Measurements from ENCODE around the gene MKKS. TPM values are rescaled to one million over a fixed set of nuclear protein-coding genes. Genes with fewer than 3 reads are reported as not detected.

Gene MKKS
- total RNA-seq, 1 experiment from 2014 or later = 10.6 TPM

- DNase-seq = no peak
- peaks cover 4% of the 10 kb centered on the region; the same call in 1 of the 2 replicates for H3K4me1 ChIP-seq (ENCODE audit: insufficient read depth, low read length)
- H3K27me3 Mint-ChIP-seq (ENCODE audit: low read depth) = no peaks in the 10 kb centered on the region
Measured at GRCh38 chr20:10467681-10468339, 33.8 kb upstream of the MKKS start.

More at GRCh38 chr20:10467681-10468339, 33.8 kb upstream of the MKKS start:
- no CpG with 5 or more reads among the region's 3 CpGs for WGBS (ENCODE audit: extremely low coverage, insufficient read length, low lambda C conversion rate)
- Histone ChIP-seq H3K79me1 (ENCODE audit: insufficient read depth, low read depth, low read length, poor library complexity, severe bottlenecking) (no peaks in the 10 kb centered on the region), H3K9me3 (ENCODE audit: control insufficient read depth, low read depth, low read length) (no peaks in the 10 kb centered on the region), H3T11ph (ENCODE audit: low read length) (no peak overlapping the region), H2BK12ac (ENCODE audit: insufficient read length, low read depth, low read length) (peak overlapping the region; percentile 47), H4K5ac (ENCODE audit: insufficient read length, low read depth, low read length) (no peak overlapping the region), H4K8ac (replicated peaks; ENCODE audit: insufficient read length, low read depth, low read length) (no peak overlapping the region), H2BK5ac (ENCODE audit: insufficient read length, low read length) (no peak overlapping the region), H3K23ac (ENCODE audit: insufficient read length, low read depth, low read length) (no peak overlapping the region), H3K4ac (ENCODE audit: low read depth, low read length) (no peak overlapping the region), H3K14ac (ENCODE audit: insufficient read depth, low read length) (no peak overlapping the region), H3K23me2 (ENCODE audit: insufficient read length, low read depth, low read length, poor library complexity, severe bottlenecking) (no peaks in the 10 kb centered on the region), H4K91ac (ENCODE audit: insufficient read length, low read depth, low read length) (no peak overlapping the region), H2BK20ac (ENCODE audit: low read depth, low read length, poor library complexity, severe bottlenecking) (no peak overlapping the region), H3K27me3 (ENCODE audit: insufficient read depth, low read length) (no peaks in the 10 kb centered on the region), H3K27ac (ENCODE audit: insufficient read length, low read depth, low read length) (no peak overlapping the region), H2BK120ac (ENCODE audit: low read depth, low read length, poor library complexity, severe bottlenecking) (no peak overlapping the region), H3K4me2 (ENCODE audit: insufficient read depth, insufficient read length, low read length) (no peak overlapping the region), H3K9ac (ENCODE audit: extremely low read depth, insufficient read length, low read length) (no peak overlapping the region), H2AFZ (ENCODE audit: low read length) (no peak overlapping the region), H2AK5ac (ENCODE audit: insufficient read length, low read length) (no peak overlapping the region), H4K20me1 (ENCODE audit: control insufficient read depth, insufficient read depth, insufficient read length) (no peaks in the 10 kb centered on the region), H3K56ac (ENCODE audit: insufficient read length, low read depth, low read length) (no peak overlapping the region), H2BK15ac (ENCODE audit: low read depth, low read length) (no peak overlapping the region), H3K79me2 (ENCODE audit: insufficient read depth, low read length) (peaks cover 1% of the 10 kb centered on the region; the same call in 1 of the 2 replicates), H3K18ac (ENCODE audit: insufficient read length, low read depth, low read length) (no peak overlapping the region)
- H3K4me1 Mint-ChIP-seq = peaks cover 71 to 73% of the 10 kb centered on the region in 2 experiments
- TF ChIP-seq, protein P1, sequence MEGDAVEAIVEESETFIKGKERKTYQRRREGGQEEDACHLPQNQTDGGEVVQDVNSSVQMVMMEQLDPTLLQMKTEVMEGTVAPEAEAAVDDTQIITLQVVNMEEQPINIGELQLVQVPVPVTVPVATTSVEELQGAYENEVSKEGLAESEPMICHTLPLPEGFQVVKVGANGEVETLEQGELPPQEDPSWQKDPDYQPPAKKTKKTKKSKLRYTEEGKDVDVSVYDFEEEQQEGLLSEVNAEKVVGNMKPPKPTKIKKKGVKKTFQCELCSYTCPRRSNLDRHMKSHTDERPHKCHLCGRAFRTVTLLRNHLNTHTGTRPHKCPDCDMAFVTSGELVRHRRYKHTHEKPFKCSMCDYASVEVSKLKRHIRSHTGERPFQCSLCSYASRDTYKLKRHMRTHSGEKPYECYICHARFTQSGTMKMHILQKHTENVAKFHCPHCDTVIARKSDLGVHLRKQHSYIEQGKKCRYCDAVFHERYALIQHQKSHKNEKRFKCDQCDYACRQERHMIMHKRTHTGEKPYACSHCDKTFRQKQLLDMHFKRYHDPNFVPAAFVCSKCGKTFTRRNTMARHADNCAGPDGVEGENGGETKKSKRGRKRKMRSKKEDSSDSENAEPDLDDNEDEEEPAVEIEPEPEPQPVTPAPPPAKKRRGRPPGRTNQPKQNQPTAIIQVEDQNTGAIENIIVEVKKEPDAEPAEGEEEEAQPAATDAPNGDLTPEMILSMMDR (conservative IDR thresholded peaks at IDR 0.05) = no peak
- peaks cover 12% of the 10 kb centered on the region in 2 experiments for H3K9me3 Mint-ChIP-seq
- H3K27ac Mint-ChIP-seq = peak overlapping the region; percentile 48 to 91 (median 76)
- H3K4me3 Mint-ChIP-seq = no peak overlapping the region; a peak in 1 of 5 replicates
- peaks cover 12 to 13% (median 13%) of the 10 kb centered on the region in 3 experiments for H3K36me3 Mint-ChIP-seq (ENCODE audit: insufficient read depth in 1 of 3, low read depth in 3 of 3)
